HG03520 (cell line): ENCODE results near the gene ERMP1.
"Not testable (repeated sequence)": the region's sequence is repeated elsewhere in the genome, so short reads cannot be mapped to it uniquely, and the experiment has no call there.

Source experiments
- ATAC-seq: cut with Tn5 transposase; IDR thresholded peaks from one replicate; pipeline ENCODE4 v1.9.1; 2021; ENCODE audit warnings: mild to moderate bottlenecking, moderate library complexity; ENCODE audit not compliant: unreplicated experiment

ERMP1 gene

DNA sequence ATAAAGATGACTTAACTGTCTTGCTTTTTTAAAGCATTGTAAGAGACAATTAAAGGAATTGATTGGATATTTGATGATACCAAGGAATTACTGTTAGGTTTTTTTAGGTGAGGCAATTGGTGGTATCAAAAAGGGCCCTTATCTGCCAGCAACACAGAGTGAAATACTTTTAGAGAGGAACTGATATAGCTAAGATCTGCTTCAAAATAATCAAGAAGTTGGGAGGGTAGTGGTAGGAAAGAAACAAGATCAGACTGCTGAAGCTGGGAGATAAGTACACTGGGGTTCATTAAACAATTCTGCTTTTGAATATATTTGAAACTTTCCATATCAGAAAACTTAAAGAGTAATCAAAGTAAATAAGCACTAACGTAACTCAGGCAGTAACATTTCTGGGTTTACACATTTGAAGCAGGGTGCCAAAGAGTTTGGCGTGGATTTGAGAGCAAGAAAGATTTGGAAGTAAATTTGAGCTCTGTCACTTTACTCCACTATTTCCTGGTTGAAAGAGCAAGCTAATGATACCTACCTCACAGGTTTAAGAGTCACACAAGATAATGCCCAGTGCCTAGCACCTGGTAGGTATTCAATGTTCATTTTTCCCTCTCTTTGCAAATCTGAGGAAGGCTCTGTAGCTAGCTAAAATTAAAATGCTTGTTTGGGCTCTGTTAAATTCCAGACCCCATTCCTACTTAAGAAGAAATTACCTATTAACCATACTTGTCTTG is 6.9 kb downstream of the ERMP1 start:
- ATAC-seq = no peak

DNA sequence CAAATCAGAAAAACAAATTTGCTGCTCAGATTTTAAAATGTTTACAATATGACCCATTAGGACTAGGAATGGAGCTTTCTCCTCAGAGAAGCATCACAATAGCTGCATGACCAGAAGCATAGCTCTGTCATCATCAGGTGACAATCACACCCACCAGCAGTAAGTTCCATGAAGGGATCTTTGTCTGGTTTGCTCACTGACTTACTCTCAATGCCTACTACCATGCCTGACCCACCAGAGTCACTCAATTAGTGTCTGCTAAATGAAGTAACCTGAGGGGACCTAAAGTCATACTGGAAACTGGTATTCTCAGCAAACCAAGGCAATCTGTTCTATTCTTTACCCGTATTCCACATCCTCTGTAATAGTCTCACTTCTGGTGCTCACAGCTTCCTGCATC is 7.7 kb downstream of the ERMP1 start:
- no peak for ATAC-seq

DNA sequence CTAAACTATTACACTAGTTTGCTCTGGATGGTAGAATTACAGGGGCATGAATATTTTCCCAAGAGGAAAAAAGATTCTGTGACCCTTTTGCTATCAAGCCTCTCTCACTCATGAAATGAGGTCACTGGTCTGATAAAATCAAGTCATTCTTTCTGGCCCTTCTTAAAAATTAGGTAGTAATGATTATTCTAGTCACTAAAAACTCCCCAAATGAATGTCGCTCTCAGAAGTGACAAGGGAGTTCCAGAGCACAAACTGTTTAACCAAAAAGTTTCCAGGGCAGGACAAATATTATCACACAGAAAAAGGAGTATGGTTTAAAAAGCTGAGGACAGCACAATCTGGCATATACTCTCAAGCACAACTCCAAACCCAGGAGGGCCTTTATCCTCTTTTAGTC is 12.5 kb downstream of the ERMP1 start:
- no peak for ATAC-seq

DNA sequence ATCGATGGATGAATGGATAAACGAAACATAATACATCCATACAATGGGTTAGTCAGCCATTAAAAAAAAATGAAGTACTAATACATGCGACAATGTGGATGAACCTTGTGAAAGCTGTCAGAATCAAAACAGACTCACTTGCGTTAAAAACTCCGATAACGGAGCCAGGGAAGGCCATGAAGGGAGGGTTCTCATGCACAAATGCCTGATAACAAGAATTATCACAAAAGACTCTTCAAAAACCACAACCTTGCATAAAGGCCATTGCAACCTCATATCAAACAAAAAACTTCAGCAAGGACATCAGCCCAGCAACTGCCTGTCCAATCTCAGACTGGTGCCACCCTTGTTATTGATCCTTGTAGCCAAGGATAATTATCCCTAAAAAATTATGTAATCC is 13.7 kb downstream of the ERMP1 start:
- no peak for ATAC-seq

DNA sequence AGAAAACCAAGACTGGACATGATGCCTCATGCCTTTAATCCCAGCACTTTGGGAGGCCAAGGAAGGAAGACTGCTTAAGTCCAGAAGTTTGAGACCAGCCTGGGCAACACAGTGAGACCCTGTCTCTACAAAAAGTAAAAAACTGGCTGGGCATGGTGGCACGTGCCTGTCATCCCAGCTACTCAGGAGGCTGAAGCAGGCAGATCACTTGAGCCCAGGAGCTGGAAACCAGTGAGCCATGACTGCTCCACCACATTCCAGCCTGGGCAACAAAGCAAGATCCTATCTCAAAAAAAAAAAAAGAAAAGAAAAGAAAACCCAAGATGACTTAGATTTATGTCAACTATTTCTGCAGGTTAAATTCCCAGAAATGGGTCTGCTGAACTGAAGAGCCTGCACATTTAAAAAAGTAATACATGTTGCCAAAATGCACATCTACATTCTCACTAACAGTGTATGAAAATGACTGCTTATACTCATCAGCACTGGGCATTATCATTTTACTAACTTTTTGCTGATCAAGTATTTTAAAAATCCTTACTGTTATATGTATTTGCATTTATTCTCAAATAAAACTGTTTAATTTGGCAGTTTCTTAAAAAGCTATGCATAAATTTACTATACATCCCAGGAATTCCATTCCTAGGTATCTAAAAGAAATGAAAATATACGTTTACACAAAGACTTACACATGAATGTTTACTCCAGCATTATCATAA is 14.3 kb downstream of the ERMP1 start:
- ATAC-seq = no peak

DNA sequence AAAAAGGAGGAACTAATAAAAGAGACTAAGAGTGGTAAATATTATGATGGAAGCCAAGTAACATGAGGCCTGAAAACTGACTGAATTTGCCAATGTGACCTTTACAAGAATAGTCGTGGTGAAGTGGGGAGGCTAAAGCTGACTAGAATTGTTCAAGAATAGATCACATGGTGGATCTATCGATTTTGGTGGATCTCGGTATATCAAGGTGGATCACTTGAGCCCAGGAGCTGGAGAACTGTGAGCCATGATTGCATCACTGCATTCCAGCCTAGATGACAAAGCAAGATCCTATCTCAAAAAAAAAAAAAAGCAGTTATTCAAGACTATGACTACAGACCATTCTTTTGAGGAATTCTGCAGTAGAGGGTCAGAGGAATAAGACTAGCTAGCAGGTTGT is 15.1 kb downstream of the ERMP1 start:
- ATAC-seq = no peak

DNA sequence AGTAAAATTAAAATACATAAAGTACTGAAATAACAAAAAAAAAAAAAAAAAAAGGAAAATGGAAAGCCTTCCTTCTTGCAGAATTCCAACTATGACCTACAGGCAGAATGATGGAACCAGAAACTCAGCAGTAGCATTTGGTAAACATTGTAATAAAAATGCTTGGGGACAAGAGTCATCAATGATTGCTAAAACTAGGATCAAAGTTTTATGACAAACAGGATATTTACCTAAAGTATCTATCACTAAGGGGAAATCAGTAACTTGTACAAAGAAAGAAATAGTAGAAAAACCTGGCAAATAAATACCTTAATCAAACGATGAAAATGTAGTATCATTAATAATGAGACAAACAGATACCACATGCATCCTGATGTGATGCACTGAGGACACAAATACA is 17.5 kb downstream of the ERMP1 start:
- no peak for ATAC-seq

DNA sequence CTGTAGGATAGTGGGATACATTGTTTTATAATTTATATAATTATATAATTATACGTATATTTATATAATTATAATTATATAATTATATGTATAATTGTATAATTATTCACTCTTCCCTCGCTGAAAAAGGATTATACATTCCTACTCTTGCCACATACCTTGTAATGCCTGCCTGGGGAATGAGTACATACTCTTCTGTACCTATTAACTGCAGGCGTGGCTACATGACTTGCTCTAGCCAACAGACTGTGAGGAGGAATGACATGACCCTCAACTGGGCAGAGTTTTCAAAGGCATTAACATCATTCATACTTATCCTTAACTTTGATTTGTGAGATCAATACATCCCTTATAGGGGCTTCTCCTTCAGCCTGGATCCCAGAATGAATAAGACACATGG is 19.1 kb downstream of the ERMP1 start:
- ATAC-seq = no peak

DNA sequence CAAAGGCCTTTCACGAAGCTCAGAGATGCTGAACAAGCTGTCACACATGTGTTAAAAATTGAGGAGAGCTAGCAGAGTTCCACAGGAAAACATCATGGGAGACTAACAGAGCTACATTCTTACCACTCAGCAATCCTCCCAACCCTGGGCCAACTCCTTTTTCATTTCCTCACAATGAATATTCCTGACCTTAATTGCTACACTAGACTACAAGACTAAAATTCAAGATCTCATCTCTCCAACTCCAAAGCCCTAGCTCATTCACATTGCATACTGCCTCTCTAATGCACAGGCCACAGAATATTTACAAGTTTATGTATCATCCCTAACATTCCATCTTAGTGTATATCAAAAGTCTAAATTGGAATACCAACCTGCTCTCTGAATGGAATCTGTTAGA is 21.2 kb downstream of the ERMP1 start:
- no peak for ATAC-seq

DNA sequence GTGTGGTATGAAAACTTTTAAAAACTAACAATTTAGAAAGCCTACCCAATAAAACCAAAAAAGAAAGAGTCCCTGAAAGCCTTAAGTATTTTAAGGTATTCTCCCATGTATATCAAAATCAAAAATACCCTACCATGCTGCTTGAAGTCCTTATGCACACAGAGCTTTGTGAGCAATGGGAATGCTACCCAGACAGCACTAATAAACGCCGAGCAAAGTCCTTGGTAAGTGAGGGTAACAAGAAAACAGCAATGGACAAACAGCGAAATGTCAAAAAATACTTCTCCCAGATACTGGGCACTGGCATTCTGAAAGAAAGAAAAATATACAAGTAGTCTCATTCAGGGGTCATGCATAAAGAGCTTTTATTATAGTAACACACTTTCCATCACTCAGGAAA is 27.4 kb downstream of the ERMP1 start:
- no peak for ATAC-seq

DNA sequence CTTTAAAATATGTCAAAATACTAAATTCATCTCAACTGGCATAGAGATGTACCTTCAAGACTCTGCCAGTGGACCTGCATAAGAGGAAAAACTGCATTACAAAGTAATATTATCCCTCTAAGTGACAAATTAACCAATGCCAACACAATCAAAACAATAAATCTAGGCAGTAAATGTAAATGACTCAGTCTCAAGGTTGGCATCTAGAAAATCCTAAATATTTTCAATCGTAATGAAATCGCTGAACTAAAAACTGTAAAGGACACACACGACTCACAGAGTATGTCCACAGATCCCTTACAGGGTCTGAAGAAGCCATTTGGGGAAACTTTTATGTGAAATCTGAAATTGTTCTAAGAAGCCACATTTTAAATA is 31.2 kb downstream of the ERMP1 start:
- no peak for ATAC-seq

DNA sequence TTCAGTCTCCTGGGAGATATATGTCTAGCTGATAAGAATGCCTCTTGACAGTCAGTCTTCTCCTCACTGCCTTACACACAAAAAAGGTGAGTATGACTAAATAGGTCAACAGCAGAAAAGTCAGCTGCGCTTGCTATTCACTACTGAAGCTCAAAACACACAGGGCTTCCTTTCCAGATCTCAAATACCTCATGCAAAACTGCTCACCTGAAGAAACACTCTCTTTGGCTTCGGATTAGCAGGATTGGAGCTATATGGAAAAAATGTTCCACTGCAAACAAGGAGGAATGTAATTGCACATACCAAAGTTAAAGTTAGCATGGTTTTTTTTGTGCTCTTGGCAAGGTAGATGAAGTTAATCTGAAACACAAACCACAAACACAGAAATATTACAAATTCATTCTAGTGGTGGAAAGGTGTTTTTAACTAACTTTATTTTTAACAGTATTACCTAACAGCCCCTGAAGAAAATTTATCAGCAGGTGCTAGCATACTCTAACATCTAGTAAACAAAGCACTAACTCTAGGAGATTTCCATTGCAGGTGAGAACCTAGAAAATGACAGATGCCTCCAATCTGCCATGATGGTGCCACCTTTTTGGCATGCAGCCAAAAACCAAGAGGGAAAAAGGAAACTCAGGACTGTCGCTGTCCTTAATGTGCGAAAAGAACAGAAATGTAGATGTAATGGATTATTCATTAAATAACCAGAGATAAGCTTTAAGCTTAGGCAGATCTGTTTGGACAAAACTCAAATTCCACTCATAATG is 31.8 kb downstream of the ERMP1 start:
- ATAC-seq = no peak

DNA sequence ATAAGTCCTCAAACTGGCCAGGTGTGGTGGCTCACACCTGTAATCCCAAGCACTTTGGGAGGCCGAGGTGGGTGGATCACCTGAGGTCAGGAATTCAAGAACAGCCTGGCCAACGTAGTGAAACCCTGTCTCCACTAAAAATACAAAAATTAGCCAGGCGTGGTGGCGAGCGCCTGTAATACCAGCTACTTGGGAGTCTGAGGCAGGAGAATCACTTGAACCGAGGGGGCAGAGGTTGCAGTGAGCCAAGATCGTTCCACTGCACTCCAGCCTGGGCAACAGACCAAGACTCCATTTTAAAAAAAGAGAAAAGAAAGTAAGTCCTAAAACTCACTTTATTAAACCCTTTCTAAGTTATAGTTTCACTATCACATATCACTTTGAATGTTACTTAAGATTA is 32.5 kb downstream of the ERMP1 start:
- ATAC-seq = not testable (repeated sequence)

DNA sequence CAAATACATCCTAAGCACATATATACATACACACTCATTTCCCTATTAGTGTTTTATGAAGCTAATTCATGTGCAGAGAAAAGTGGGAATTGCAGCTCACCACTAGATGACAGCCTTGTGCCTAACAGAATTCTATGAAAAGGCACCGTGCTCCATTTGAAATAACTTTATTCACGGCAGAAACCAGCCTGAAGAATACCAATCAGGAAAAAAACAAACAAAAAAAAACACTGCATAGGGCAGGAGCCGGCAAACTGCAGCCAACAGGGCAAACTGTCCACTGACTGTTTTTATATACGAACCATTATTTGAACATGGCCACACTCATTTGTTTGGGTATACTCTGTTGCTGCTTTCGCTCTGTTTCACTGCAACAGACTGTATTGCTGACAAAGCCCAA is 33.6 kb downstream of the ERMP1 start:
- no peak for ATAC-seq

DNA sequence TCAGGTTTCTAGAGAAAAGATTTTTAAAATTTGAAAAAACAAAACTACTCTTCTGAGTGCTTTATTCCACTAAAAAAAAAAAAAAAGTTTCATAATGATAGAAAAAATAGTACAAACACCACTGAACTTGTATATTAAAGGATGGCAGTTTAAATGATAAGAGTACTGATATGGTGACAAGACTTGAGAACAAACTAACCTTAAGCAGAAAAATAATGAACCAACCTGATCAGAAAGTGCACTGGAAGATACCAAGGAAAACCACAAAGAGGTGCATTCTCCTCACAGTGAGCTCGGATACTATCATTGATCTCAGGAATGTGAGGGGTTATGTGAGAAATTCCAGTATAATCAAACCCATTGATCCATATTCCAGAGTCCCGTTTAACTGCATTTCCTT is 34.3 kb downstream of the ERMP1 start:
- no peak for ATAC-seq

DNA sequence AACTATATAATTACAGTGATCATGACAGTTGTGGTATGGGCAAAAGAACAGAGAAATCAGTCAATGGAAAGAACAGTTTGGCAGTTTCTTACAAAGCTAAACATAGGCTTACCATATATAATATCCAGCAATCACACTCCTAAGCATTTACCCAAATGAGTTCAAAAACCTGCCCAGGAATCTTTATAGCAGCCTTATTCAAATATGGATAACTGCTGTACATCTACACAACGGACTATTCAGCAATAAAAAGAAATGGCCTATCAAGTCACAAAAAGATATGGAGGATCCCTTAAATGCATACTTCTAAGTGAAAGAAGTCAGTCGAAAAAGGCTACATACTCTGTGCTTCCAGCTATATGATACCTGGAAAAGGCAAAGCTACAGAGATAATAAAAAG is 36.6 kb downstream of the ERMP1 start:
- ATAC-seq = no peak

DNA sequence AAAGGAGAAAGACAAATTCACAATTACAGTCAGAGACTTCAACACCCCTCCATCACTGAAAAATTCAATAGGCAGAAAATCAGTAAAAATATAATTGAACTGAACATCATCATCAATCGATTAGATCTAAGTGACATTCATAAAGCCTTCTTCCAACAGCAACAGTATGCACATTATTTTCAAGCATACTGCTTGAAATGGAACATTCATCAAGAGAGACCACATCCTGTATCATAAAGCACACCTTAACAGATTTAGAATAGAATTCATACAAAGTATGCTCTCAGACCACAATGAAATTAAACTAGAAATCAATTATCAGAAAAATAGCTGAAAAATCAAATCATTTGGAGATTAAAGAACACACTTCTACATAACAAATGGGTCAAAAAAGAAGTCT is 39.1 kb downstream of the ERMP1 start:
- no peak for ATAC-seq

DNA sequence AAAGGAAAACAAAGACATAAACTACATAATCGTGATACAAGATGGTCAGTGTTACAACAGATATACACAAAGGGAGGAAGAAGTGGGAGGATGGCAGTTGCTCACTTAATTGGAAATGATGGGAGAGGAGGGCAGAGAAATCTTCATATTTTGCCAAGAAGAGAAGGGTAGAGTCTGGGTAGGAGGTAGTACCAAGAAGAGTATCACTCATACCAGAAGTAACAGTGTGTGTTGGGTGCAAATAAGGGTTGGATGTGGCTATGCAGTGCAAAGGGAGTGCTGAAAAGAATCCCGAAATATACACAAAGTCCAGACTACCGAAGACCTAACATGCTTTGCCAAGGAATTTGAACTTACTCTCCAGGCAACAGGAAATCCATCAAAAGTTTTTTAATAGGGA is 41.0 kb downstream of the ERMP1 start:
- ATAC-seq = no peak

DNA sequence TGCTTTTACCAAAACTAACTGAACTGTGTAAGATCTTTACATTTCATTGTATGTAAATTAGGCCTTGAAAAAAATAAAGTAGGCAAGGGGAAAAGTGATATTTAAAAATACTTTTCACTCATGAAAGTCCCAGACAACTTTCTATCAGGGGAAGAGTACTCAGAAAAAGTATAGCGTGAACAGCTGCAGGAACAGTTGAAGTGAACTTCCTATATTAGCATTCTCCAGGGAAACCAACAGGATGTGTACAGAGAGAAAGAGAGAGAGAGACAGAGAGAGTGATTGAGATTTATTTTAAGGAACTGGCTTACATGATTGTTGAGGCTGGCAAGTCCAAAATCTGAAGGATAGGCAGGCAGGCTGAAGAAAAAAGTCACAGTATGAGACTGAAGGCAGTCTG is 42.0 kb downstream of the ERMP1 start:
- no peak for ATAC-seq

DNA sequence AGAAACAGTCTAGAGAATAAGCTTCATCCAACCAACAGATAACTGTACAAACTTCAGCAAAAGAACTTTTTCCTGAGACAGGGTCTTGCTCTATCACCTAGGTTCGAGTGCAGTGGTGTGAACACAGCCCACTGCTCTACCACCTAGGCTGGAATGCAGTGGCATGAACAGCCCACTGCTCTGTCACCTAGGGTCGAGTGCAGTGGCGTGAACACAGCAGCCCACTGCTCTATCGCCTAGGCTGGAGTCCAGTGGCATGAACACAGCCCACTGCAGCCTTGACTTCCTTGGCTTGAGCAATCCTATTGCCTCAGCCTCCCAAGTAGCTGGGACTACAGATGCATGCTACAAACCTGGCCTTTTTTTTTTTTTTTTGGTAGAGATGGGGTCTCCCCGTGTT is 43.4 kb downstream of the ERMP1 start:
- no peak for ATAC-seq

DNA sequence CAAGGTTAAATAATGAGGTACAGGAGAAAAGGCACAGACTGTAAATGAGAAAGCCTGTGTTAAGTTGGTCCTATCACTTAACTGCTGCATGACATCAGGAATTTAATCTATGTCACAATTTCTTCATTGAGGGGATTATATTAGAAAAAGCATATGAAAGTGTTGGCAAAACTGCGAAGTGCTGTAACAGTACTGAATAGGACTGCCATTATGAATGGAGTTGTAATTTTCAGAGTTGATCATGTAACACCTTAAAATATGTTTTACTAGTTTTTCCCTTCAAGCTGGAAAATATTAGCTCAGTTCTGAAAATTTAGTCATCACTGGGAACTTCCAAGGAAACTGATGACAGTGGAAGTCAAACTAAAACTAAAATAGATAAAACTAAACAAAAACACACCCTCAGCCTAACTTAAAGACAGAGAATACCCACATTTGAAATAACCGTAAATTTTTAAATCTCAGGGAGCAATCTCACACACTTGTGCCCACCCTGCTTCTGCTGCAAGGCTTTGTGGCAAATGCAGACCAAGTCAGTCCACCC is 45.1 kb downstream of the ERMP1 start:
- ATAC-seq = no peak

DNA sequence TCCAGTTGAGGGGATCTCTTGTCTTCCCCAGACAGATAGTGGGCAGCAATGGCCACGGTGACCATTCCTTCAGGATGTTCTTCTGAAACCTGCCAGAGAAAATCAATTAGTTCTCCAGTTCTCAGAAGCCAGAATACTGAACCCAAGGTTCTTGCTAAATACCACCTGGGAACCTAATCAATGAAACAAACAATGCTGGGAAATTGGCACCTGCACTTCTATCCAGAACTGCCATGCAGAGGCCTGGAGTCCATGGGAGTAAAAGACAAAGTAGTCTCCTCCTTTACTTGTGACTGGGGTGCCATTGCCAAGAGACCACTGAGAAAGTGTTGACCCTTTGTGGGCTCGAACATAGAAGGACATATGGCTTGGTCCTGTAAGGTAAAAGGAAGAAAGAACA is 45.7 kb downstream of the ERMP1 start:
- ATAC-seq = no peak
